Panc1 (cell line): ENCODE results near the gene CYP4A11.
"Not testable (repeated sequence)": the region's sequence is repeated elsewhere in the genome, so short reads cannot be mapped to it uniquely, and the experiment has no call there.

Source experiments
- POLR2AphosphoS5 ChIP-seq: IDR thresholded peaks from 2 replicates; pipeline ENCODE4 v1.6.1; 2012; ENCODE audit warnings: mild to moderate bottlenecking, low read depth, low read length, moderate library complexity
- TF ChIP-seq, protein P1 (sequence below): fragments of 450-650 bp; IDR thresholded peaks from 2 replicates; pipeline ENCODE4 v1.5.1; 2017; ENCODE audit warnings: mild to moderate bottlenecking

GRCh38 chr1:46881656-46882055, 59.6 kb downstream of the CYP4A11 start:
- TF ChIP-seq POLR2AphosphoS5: not testable (repeated sequence)
- TF ChIP-seq, protein P1, sequence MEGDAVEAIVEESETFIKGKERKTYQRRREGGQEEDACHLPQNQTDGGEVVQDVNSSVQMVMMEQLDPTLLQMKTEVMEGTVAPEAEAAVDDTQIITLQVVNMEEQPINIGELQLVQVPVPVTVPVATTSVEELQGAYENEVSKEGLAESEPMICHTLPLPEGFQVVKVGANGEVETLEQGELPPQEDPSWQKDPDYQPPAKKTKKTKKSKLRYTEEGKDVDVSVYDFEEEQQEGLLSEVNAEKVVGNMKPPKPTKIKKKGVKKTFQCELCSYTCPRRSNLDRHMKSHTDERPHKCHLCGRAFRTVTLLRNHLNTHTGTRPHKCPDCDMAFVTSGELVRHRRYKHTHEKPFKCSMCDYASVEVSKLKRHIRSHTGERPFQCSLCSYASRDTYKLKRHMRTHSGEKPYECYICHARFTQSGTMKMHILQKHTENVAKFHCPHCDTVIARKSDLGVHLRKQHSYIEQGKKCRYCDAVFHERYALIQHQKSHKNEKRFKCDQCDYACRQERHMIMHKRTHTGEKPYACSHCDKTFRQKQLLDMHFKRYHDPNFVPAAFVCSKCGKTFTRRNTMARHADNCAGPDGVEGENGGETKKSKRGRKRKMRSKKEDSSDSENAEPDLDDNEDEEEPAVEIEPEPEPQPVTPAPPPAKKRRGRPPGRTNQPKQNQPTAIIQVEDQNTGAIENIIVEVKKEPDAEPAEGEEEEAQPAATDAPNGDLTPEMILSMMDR: not testable (repeated sequence)
